ENCODE results near the gene COL25A1. TPM values are rescaled to one million over a fixed set of nuclear protein-coding genes. Genes with fewer than 3 reads are reported as not detected.

Gene COL25A1
- polyA plus RNA-seq, 1 experiment = not detected

DNA sequence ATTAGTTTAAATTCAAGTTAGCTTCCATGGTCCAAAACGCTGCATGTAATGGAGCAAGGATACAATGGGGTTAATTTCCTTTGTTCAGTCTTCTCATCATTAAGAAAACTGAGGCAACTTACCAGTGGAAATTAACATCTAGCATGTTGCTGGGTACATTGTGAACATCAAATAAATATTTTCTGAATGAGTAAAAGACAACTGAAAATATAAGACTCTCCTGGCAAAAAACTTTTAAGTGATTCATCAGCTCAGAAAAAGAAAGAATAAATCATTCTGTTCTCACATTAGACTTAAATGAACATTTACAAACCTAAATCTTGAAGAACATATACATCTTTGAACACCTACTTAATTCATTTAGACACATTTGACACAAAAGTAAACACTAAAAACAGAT is 401.2 kb downstream of the COL25A1 start:
- H3K27me3 ChIP-seq (ENCODE audit: control insufficient read depth, insufficient read depth, low read length) = no peaks in the 10 kb centered on the region
- CTCF ChIA-PET = interaction anchor here (0.6 kb wide), 1 partner anchor 957 kb away, joined by 3 read pairs; no protein-coding TSS in a partner anchor
- POLR2A ChIA-PET = no interaction called here
- H3K36me3 ChIP-seq (ENCODE audit: control insufficient read depth, insufficient read depth, low read length) = no peaks in the 10 kb centered on the region
- TF ChIP-seq CTCF (IDR thresholded peaks at IDR 0.05; ENCODE audit: insufficient read depth, low read depth, low read length) = no peak
- no peak overlapping the region for H3K4me3 ChIP-seq (ENCODE audit: low read depth, low read length)
- no peak for DNase-seq (ENCODE audit: low read depth)

- Histone ChIP-seq H3K4me3 (ENCODE audit: low read depth, low read length) (no peak overlapping the region), H3K36me3 (ENCODE audit: control insufficient read depth, insufficient read depth, low read length) (no peaks in the 10 kb centered on the region), H3K27me3 (ENCODE audit: control insufficient read depth, insufficient read depth, low read length) (no peaks in the 10 kb centered on the region)
- no peak for TF ChIP-seq CTCF (IDR thresholded peaks at IDR 0.05; ENCODE audit: insufficient read depth, low read depth, low read length)
- CTCF ChIA-PET = no interaction called here
- no peak for DNase-seq (ENCODE audit: low read depth)
- POLR2A ChIA-PET = no interaction called here
These were observed 402.4 kb downstream of the COL25A1 start for GRCh38 chr4:108900018-108900580.

DNA sequence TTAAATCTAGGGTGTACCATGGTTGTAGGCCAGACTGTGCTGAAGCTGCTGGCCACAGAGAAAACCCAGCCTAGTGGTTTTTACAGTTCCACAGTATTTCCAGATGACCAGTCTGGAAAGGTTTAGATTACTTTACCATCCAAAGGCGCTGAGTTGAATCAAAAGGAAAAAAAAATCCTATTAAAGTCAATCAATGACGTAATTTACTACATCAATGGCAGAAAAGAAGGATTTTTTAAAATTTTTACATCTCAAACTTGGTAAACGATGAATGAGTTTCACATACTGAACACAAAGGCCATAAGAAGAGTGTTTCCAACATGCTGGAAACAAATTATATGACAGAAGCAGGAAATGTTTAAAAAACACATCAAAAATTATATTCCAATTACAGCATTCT is 409.0 kb downstream of the COL25A1 start:
- POLR2A ChIA-PET = no interaction called here
- CTCF ChIA-PET = no interaction called here

GRCh38 chr4:108891896-108892590 is 410.4 kb downstream of the COL25A1 start:
- no peak overlapping the region for H3K4me3 ChIP-seq (ENCODE audit: low read depth, low read length)
- DNase-seq (ENCODE audit: low read depth) = no peak
- no peaks in the 10 kb centered on the region for H3K27me3 ChIP-seq (ENCODE audit: control insufficient read depth, insufficient read depth, low read length)
- H3K36me3 ChIP-seq (ENCODE audit: control insufficient read depth, insufficient read depth, low read length) = no peaks in the 10 kb centered on the region
- ChIA-PET CTCF (no interaction called here), POLR2A (no interaction called here)
- TF ChIP-seq CTCF (IDR thresholded peaks at IDR 0.05; ENCODE audit: insufficient read depth, low read depth, low read length) = no peak

More for the DNA sequence above, 409.0 kb downstream of the COL25A1 start:
- Histone ChIP-seq H3K4me3 (ENCODE audit: low read depth, low read length) (no peak overlapping the region), H3K36me3 (ENCODE audit: control insufficient read depth, insufficient read depth, low read length) (no peaks in the 10 kb centered on the region), H3K27me3 (ENCODE audit: control insufficient read depth, insufficient read depth, low read length) (no peaks in the 10 kb centered on the region)
- no peak for DNase-seq (ENCODE audit: low read depth)
- TF ChIP-seq CTCF (IDR thresholded peaks at IDR 0.05; ENCODE audit: insufficient read depth, low read depth, low read length) = no peak

- no peak for DNase-seq (ENCODE audit: low read depth)
- ChIA-PET POLR2A (no interaction called here), CTCF (no interaction called here)
- Histone ChIP-seq H3K27me3 (ENCODE audit: control insufficient read depth, insufficient read depth, low read length) (no peaks in the 10 kb centered on the region), H3K36me3 (ENCODE audit: control insufficient read depth, insufficient read depth, low read length) (no peaks in the 10 kb centered on the region), H3K4me3 (ENCODE audit: low read depth, low read length) (no peak overlapping the region)
- no peak for TF ChIP-seq CTCF (IDR thresholded peaks at IDR 0.05; ENCODE audit: insufficient read depth, low read depth, low read length)
These were observed 412.0 kb downstream of the COL25A1 start for GRCh38 chr4:108890484-108890881.

Measured in BJ (cell line).